Activated CD4-positive, alpha-beta memory T cell treated with anti-CD3 and anti-CD28 coated beads, Interleukin-2, amount 10 ng/mL, durations not matched to agents 7 days and 5 days (primary cell): ENCODE results near the gene NGLY1. TPM values are rescaled to one million over a fixed set of nuclear protein-coding genes. Genes with fewer than 3 reads are reported as not detected.

Experiments used
- CTCF ChIA-PET: fragments of 350-600 bp; sonication (Branson Sonifier 250); formaldehyde crosslinking; loops from one replicate; lab custom pipeline; 2021; ENCODE audit warnings: antibody characterized with exemption, inconsistent platforms; lab: Charles Lee
- POLR2A ChIA-PET: fragments of 350-600 bp; sonication (Branson Sonifier 250); formaldehyde crosslinking; loops from one replicate; lab custom pipeline; 2021; ENCODE audit warnings: antibody characterized with exemption; lab: Charles Lee
- DNase-seq: peaks from one replicate; pipeline ENCODE4 v3.0.0-alpha.2; 2020
- H3K27ac Mint-ChIP-seq: one replicate; pipeline ENCODE4 v1.8.0; 2021; ENCODE audit warnings: mild to moderate bottlenecking, mixed read lengths
- H3K27me3 Mint-ChIP-seq: one replicate; pipeline ENCODE4 v1.8.0; 2021; ENCODE audit warnings: mixed read lengths
- H3K36me3 Mint-ChIP-seq: one replicate; pipeline ENCODE4 v1.8.0; 2021; ENCODE audit warnings: low read depth, mixed read lengths
- H3K4me1 Mint-ChIP-seq: one replicate; pipeline ENCODE4 v1.8.0; 2021; ENCODE audit warnings: mixed read lengths
- H3K4me3 Mint-ChIP-seq: one replicate; pipeline ENCODE4 v1.8.0; 2021; ENCODE audit warnings: mild to moderate bottlenecking, mixed read lengths
- H3K9me3 Mint-ChIP-seq: one replicate; pipeline ENCODE4 v1.8.0; 2021; ENCODE audit warnings: mixed read lengths
- total RNA-seq, 2 experiments: library from RNA; stranded (reverse); gene quantifications; one replicate each; pipeline ENCODE4 v1.2.3, GENCODE V29; 2021

NGLY1 gene
- total RNA-seq, 2 experiments from 2014 or later: 56.4 to 61.2 TPM

- H3K4me3 Mint-ChIP-seq: peak overlapping the region; percentile 85
- CTCF ChIA-PET: interaction anchor here (1.4 kb wide), 1 partner anchor 8 kb away, joined by 3 read pairs; the partner anchor contains the start of gene OXSM
- H3K9me3 Mint-ChIP-seq: no peaks in the 10 kb centered on the region
- POLR2A ChIA-PET: interaction anchor here (0.8 kb wide), 1 partner anchor 9 kb away, joined by 4 read pairs; no protein-coding TSS in a partner anchor
- no peaks in the 10 kb centered on the region for H3K27me3 Mint-ChIP-seq
- H3K4me1 Mint-ChIP-seq: peaks cover 50% of the 10 kb centered on the region
- no peak for DNase-seq
- peak overlapping the region; percentile 81 for H3K27ac Mint-ChIP-seq
- H3K36me3 Mint-ChIP-seq: peaks cover 23% of the 10 kb centered on the region
These were observed 1.3 kb downstream of the NGLY1 start for GRCh38 chr3:25781758-25782594.

GRCh38 chr3:25781145-25781757, 2.0 kb downstream of the NGLY1 start:
- DNase-seq: no peak
- ChIA-PET POLR2A (interaction anchor here (0.8 to 1.2 kb wide), 3 partner anchors 8 to 117 kb away, joined by 3 to 4 read pairs (median 3); partner anchors contain the start of gene OXSM), CTCF (interaction anchor here (1.4 kb wide), 1 partner anchor 8 kb away, joined by 3 read pairs; the partner anchor contains the start of gene OXSM)
- Mint-ChIP-seq H3K9me3 (peaks cover 4% of the 10 kb centered on the region), H3K4me1 (peaks cover 57% of the 10 kb centered on the region), H3K36me3 (peaks cover 30% of the 10 kb centered on the region), H3K27me3 (no peaks in the 10 kb centered on the region), H3K27ac (no peak overlapping the region), H3K4me3 (peak overlapping the region; percentile 85)

GRCh38 chr3:25780618-25781017, 2.6 kb downstream of the NGLY1 start:
- no peaks in the 10 kb centered on the region for H3K27me3 Mint-ChIP-seq
- peaks cover 57% of the 10 kb centered on the region for H3K4me1 Mint-ChIP-seq
- DNase-seq: no peak
- no peak overlapping the region for H3K27ac Mint-ChIP-seq
- no peak overlapping the region for H3K4me3 Mint-ChIP-seq
- POLR2A ChIA-PET: interaction anchor here (1.1 to 1.2 kb wide), 2 partner anchors 9 to 117 kb away, joined by 3 read pairs; partner anchors contain the start of gene OXSM
- peaks cover 4% of the 10 kb centered on the region for H3K9me3 Mint-ChIP-seq
- CTCF ChIA-PET: interaction anchor here (1.4 kb wide), 1 partner anchor 9 kb away, joined by 3 read pairs; the partner anchor contains the start of gene OXSM
- H3K36me3 Mint-ChIP-seq: peaks cover 35% of the 10 kb centered on the region

GRCh38 chr3:25775936-25776335, 7.3 kb downstream of the NGLY1 start:
- no peak for DNase-seq
- CTCF ChIA-PET: no interaction called here
- no peak overlapping the region for H3K27ac Mint-ChIP-seq
- H3K4me3 Mint-ChIP-seq: no peak overlapping the region
- no peaks in the 10 kb centered on the region for H3K27me3 Mint-ChIP-seq
- peaks cover 33% of the 10 kb centered on the region for H3K9me3 Mint-ChIP-seq
- H3K36me3 Mint-ChIP-seq: peaks cover 71% of the 10 kb centered on the region
- POLR2A ChIA-PET: no interaction called here
- H3K4me1 Mint-ChIP-seq: peaks cover 26% of the 10 kb centered on the region

- no peak overlapping the region for H3K4me3 Mint-ChIP-seq
- POLR2A ChIA-PET: interaction anchor here (1.2 kb wide), 1 partner anchor 8 kb away, joined by 3 read pairs; no protein-coding TSS in a partner anchor
- peaks cover 5% of the 10 kb centered on the region for H3K4me1 Mint-ChIP-seq
- H3K36me3 Mint-ChIP-seq: peaks cover 63% of the 10 kb centered on the region
- H3K27ac Mint-ChIP-seq: no peak overlapping the region
- no peaks in the 10 kb centered on the region for H3K27me3 Mint-ChIP-seq
- peaks cover 31% of the 10 kb centered on the region for H3K9me3 Mint-ChIP-seq
- CTCF ChIA-PET: interaction anchor here (0.6 kb wide), 1 partner anchor 48 kb away, joined by 3 read pairs; no protein-coding TSS in a partner anchor
- DNase-seq: no peak
These were observed 14.4 kb downstream of the NGLY1 start for GRCh38 chr3:25768851-25769250.

- H3K36me3 Mint-ChIP-seq: peaks cover 44% of the 10 kb centered on the region
- no peaks in the 10 kb centered on the region for H3K9me3 Mint-ChIP-seq
- ChIA-PET POLR2A (no interaction called here), CTCF (no interaction called here)
- DNase-seq: no peak
- no peak overlapping the region for H3K4me3 Mint-ChIP-seq
- no peak overlapping the region for H3K27ac Mint-ChIP-seq
- H3K27me3 Mint-ChIP-seq: no peaks in the 10 kb centered on the region
- no peaks in the 10 kb centered on the region for H3K4me1 Mint-ChIP-seq
These were observed 31.5 kb downstream of the NGLY1 start for GRCh38 chr3:25751725-25752124.

GRCh38 chr3:25751048-25751447, 32.2 kb downstream of the NGLY1 start:
- H3K4me3 Mint-ChIP-seq: no peak overlapping the region
- POLR2A ChIA-PET: no interaction called here
- H3K36me3 Mint-ChIP-seq: peaks cover 43% of the 10 kb centered on the region

GRCh38 chr3:25749031-25749581, 34.1 kb downstream of the NGLY1 start:
- H3K9me3 Mint-ChIP-seq: no peaks in the 10 kb centered on the region
- no peak for DNase-seq
- CTCF ChIA-PET: no interaction called here
- no peak overlapping the region for H3K4me3 Mint-ChIP-seq
- no peaks in the 10 kb centered on the region for H3K4me1 Mint-ChIP-seq
- no peak overlapping the region for H3K27ac Mint-ChIP-seq
- POLR2A ChIA-PET: no interaction called here
- no peaks in the 10 kb centered on the region for H3K27me3 Mint-ChIP-seq
- H3K36me3 Mint-ChIP-seq: peaks cover 60% of the 10 kb centered on the region

More at GRCh38 chr3:25751048-25751447, 32.2 kb downstream of the NGLY1 start:
- no peaks in the 10 kb centered on the region for H3K4me1 Mint-ChIP-seq
- no peak for DNase-seq
- H3K9me3 Mint-ChIP-seq: no peaks in the 10 kb centered on the region
- H3K27ac Mint-ChIP-seq: no peak overlapping the region
- H3K27me3 Mint-ChIP-seq: no peaks in the 10 kb centered on the region
- CTCF ChIA-PET: no interaction called here

- ChIA-PET POLR2A (no interaction called here), CTCF (interaction anchor here (0.6 kb wide), 1 partner anchor 1587 kb away, joined by 3 read pairs; no protein-coding TSS in a partner anchor)
- Mint-ChIP-seq H3K4me1 (peaks cover 1% of the 10 kb centered on the region), H3K27ac (no peak overlapping the region), H3K27me3 (no peaks in the 10 kb centered on the region), H3K4me3 (no peak overlapping the region), H3K9me3 (no peaks in the 10 kb centered on the region), H3K36me3 (peaks cover 68% of the 10 kb centered on the region)
- DNase-seq: no peak
These were observed 35.1 kb downstream of the NGLY1 start for GRCh38 chr3:25748189-25748588.

- H3K4me1 Mint-ChIP-seq: peaks cover 1% of the 10 kb centered on the region
- POLR2A ChIA-PET: no interaction called here
- H3K36me3 Mint-ChIP-seq: peaks cover 70% of the 10 kb centered on the region
- no peak overlapping the region for H3K4me3 Mint-ChIP-seq
- H3K9me3 Mint-ChIP-seq: no peaks in the 10 kb centered on the region
- DNase-seq: no peak
- H3K27me3 Mint-ChIP-seq: no peaks in the 10 kb centered on the region
- H3K27ac Mint-ChIP-seq: no peak overlapping the region
- CTCF ChIA-PET: no interaction called here
These were observed 36.2 kb downstream of the NGLY1 start for GRCh38 chr3:25747033-25747432.

GRCh38 chr3:25744470-25744869, 38.8 kb downstream of the NGLY1 start:
- peaks cover 1% of the 10 kb centered on the region for H3K4me1 Mint-ChIP-seq
- no peak for DNase-seq
- no peaks in the 10 kb centered on the region for H3K27me3 Mint-ChIP-seq
- peaks cover 55% of the 10 kb centered on the region for H3K36me3 Mint-ChIP-seq
- no peaks in the 10 kb centered on the region for H3K9me3 Mint-ChIP-seq
- no peak overlapping the region for H3K27ac Mint-ChIP-seq
- ChIA-PET CTCF (interaction anchor here (1.2 kb wide), 1 partner anchor 96 kb away, joined by 3 read pairs; no protein-coding TSS in a partner anchor), POLR2A (no interaction called here)
- H3K4me3 Mint-ChIP-seq: no peak overlapping the region

- Mint-ChIP-seq H3K4me1 (no peaks in the 10 kb centered on the region), H3K27ac (no peak overlapping the region), H3K9me3 (no peaks in the 10 kb centered on the region), H3K4me3 (no peak overlapping the region), H3K36me3 (peaks cover 43% of the 10 kb centered on the region), H3K27me3 (no peaks in the 10 kb centered on the region)
- no peak for DNase-seq
- ChIA-PET POLR2A (no interaction called here), CTCF (no interaction called here)
These were observed 55.1 kb downstream of the NGLY1 start for GRCh38 chr3:25728101-25728500.
